HT1080 (cell line): ENCODE results near the gene PJA2. TPM values are rescaled to one million over a fixed set of nuclear protein-coding genes. Genes with fewer than 3 reads are reported as not detected.
"Not testable (repeated sequence)": the region's sequence is repeated elsewhere in the genome, so short reads cannot be mapped to it uniquely, and the experiment has no call there.

Experiments used
- DNase-seq: peaks from one replicate; pipeline ENCODE4 v3.0.0-alpha.2; 2015; ENCODE audit warnings: low read depth
- polyA plus RNA-seq, 2 experiments: library from polyadenylated mRNA; depleted of rRNA; stranded (reverse); fragments of >200 nt; gene quantifications; 2 replicates each; pipeline ENCODE4 v1.2.3, GENCODE V29; 2015
- total RNA-seq: library from RNA; depleted of rRNA; stranded (reverse); fragments of >200 nt; shearing (Covaris generic); gene quantifications from 2 replicates; pipeline ENCODE4 v1.2.3, GENCODE V29; 2014; rRNA removed

The PJA2 gene
- total RNA-seq: 21.7 and 26.2 TPM in 2 replicates
- polyA plus RNA-seq (2015; cell fraction: cytosol; rRNA removed): 42.8 and 58.1 TPM in 2 replicates
- 87.6 and 92.3 TPM in 2 replicates for polyA plus RNA-seq (2015; cell fraction: nucleus; rRNA removed)

GRCh38 chr5:109409844-109410388 is at the start of gene PJA2:
Gene PJA2, minus strand, starts transcription at chr5:109409974. Its CDS starts 26,541 bp downstream, at chr5:109383433.
- peak; percentile 100 for DNase-seq

- DNase-seq: peak; percentile 100
Observed at GRCh38 chr5:109455598-109456096, 45.9 kb upstream of the PJA2 start.

- peak; percentile 45 for DNase-seq
Observed at GRCh38 chr5:109454731-109455505, 45.1 kb upstream of the PJA2 start.

GRCh38 chr5:109453251-109453650 is 43.5 kb upstream of the PJA2 start:
- DNase-seq: no peak

GRCh38 chr5:109452661-109453060 is 42.9 kb upstream of the PJA2 start:
- no peak for DNase-seq

GRCh38 chr5:109451146-109451545 is 41.4 kb upstream of the PJA2 start:
- DNase-seq: no peak

- DNase-seq: no peak
Observed at GRCh38 chr5:109450129-109450877, 40.5 kb upstream of the PJA2 start.

GRCh38 chr5:109448838-109449237 is 39.1 kb upstream of the PJA2 start:
- no peak for DNase-seq

GRCh38 chr5:109439590-109439989 is 29.8 kb upstream of the PJA2 start:
- no peak for DNase-seq

GRCh38 chr5:109426075-109426474 is 16.3 kb upstream of the PJA2 start:
- no peak for DNase-seq

GRCh38 chr5:109425521-109425920 is 15.7 kb upstream of the PJA2 start:
- DNase-seq: not testable (repeated sequence)

GRCh38 chr5:109421956-109422355 is 12.2 kb upstream of the PJA2 start:
- DNase-seq: no peak

GRCh38 chr5:109418712-109419352 is 9.1 kb upstream of the PJA2 start:
- DNase-seq: no peak

GRCh38 chr5:109416882-109417281 is 7.1 kb upstream of the PJA2 start:
- no peak for DNase-seq

GRCh38 chr5:109413921-109414461 is 4.2 kb upstream of the PJA2 start:
- DNase-seq: peak; percentile 25

GRCh38 chr5:109413458-109413857 is 3.7 kb upstream of the PJA2 start:
- no peak for DNase-seq

GRCh38 chr5:109412981-109413402 is 3.2 kb upstream of the PJA2 start:
- DNase-seq: no peak

- peak; percentile 88 for DNase-seq
Observed at GRCh38 chr5:109411627-109412026, 1.9 kb upstream of the PJA2 start.

GRCh38 chr5:109411149-109411514 is 1.4 kb upstream of the PJA2 start:
- DNase-seq: no peak

- peak; percentile 78 for DNase-seq
Observed at GRCh38 chr5:109410389-109411148, 795 bp upstream of the PJA2 start.
